ENCODE results near the gene UST. TPM values are rescaled to one million over a fixed set of nuclear protein-coding genes. Genes with fewer than 3 reads are reported as not detected.

UST gene
- total RNA-seq, 2 donors from 2014 or later, result 24.2 to 30.8 TPM

DNA sequence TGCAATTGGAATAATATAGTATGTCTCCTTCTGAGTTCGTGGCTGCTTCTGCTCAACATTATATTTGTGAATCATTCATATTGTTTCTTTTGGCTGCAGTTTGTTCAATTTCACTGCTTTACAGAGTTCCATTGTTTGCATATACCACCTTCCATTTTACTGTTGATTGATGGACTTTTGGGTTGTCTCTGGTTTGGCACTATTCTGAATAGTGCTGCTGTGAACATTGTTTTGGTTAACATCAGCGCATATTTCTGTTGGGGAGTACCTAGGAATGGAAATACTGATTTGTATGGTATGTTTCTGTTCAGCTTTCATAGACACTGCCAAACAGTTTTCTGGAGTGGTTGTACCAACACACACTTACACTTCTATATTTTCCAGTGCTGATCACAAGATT lies 46.9 kb downstream of the UST start:
- Histone ChIP-seq H3K9me3 (no peaks in the 10 kb centered on the region), H3K27me3 (replicated peaks; ENCODE audit: insufficient read depth) (no peaks in the 10 kb centered on the region), H3K36me3 (no peaks in the 10 kb centered on the region), H3K27ac (no peak overlapping the region), H3K4me3 (no peak overlapping the region), H3K4me1 (ENCODE audit: control insufficient read depth in 1 of 2, low read depth in 2 of 2) (peaks cover 2 to 17% of the 10 kb centered on the region in 2 donors)
- no peak for DNase-seq (ENCODE audit: low spot score)
- no peak for ATAC-seq (ENCODE audit: insufficient number of reproducible peaks, low FRiP score, low read depth)
- TF ChIP-seq, protein P1, sequence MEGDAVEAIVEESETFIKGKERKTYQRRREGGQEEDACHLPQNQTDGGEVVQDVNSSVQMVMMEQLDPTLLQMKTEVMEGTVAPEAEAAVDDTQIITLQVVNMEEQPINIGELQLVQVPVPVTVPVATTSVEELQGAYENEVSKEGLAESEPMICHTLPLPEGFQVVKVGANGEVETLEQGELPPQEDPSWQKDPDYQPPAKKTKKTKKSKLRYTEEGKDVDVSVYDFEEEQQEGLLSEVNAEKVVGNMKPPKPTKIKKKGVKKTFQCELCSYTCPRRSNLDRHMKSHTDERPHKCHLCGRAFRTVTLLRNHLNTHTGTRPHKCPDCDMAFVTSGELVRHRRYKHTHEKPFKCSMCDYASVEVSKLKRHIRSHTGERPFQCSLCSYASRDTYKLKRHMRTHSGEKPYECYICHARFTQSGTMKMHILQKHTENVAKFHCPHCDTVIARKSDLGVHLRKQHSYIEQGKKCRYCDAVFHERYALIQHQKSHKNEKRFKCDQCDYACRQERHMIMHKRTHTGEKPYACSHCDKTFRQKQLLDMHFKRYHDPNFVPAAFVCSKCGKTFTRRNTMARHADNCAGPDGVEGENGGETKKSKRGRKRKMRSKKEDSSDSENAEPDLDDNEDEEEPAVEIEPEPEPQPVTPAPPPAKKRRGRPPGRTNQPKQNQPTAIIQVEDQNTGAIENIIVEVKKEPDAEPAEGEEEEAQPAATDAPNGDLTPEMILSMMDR (IDR thresholded peaks at IDR 0.05), result no peak

DNA sequence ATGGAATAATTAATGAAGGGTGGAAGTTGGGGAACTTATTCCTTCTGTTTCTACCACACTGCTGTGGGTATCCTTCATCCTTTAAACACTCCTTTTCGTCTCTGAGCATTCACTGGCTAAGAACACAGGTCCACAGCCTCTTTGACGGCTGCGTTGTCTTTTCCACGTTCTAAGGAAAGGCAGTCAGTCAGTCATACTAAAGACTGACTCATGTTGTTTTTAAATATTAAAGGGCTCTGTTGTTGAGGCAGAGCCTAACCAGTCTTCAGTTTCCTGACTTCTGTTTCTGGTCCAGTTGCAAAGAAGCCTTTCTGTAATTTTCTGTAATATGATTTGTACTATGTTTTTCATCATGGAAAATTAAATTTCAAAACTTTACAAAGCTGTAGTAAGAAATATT lies 48.0 kb downstream of the UST start:
- H3K4me1 ChIP-seq (ENCODE audit: control insufficient read depth in 1 of 2, low read depth in 2 of 2), result peaks cover 2 to 20% of the 10 kb centered on the region in 2 donors

DNA sequence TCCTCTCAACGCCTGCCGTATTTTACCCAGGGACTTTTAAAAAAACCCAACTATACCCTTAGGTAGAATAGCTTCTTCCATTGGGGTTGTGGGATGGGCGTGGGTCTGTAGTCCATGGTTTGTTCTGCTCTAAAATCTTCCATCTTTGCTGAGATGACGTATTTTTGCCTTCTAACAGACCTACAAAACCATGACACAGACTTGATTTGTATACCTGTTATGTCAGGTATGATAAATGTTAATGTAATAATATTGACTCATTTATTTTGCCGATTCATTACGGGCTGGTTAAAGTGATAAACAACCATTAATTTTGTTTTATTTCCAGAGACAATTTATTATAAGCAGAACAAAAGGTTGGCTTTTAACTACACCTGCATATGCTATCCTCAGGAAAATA lies 48.7 kb downstream of the UST start:
- DNase-seq (ENCODE audit: low spot score) (no peak), ATAC-seq (ENCODE audit: insufficient number of reproducible peaks, low FRiP score, low read depth) (no peak)
- Histone ChIP-seq H3K4me3 (no peak overlapping the region), H3K27ac (peak overlapping the region in 1 of 2 donors; percentile 29), H3K36me3 (no peaks in the 10 kb centered on the region), H3K27me3 (replicated peaks; ENCODE audit: insufficient read depth) (no peaks in the 10 kb centered on the region), H3K9me3 (no peaks in the 10 kb centered on the region), H3K4me1 (ENCODE audit: control insufficient read depth in 1 of 2, low read depth in 2 of 2) (peaks cover 10 to 28% of the 10 kb centered on the region in 2 donors)
- TF ChIP-seq, protein P1 (IDR thresholded peaks at IDR 0.05), result no peak

More for the DNA sequence above, 48.0 kb downstream of the UST start:
- TF ChIP-seq, protein P1 (IDR thresholded peaks at IDR 0.05), result no peak
- Histone ChIP-seq H3K4me3 (no peak overlapping the region), H3K36me3 (no peaks in the 10 kb centered on the region), H3K9me3 (no peaks in the 10 kb centered on the region), H3K27me3 (replicated peaks; ENCODE audit: insufficient read depth) (no peaks in the 10 kb centered on the region), H3K27ac (peak overlapping the region in 1 of 2 donors; percentile 29)
- ATAC-seq (ENCODE audit: insufficient number of reproducible peaks, low FRiP score, low read depth), result no peak
- DNase-seq (ENCODE audit: low spot score), result no peak

DNA sequence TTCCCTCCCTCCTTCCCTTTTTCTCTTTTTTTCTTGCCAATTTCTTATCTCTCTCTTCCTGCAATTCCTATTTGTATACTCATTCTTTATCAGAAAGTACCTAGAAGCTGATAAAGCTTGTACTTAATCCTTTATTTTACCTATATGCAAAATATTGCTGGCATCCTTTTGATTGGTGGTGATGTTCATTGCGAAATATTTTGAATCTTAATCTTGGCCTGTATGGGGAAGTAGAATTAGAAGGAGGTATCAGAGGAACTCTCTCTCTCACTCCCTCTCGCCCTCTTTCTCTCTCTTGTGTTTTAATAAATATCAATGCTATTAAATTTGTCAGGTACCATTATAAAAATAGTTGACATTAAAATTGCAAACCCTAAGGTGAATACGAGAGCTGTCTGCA lies 52.8 kb downstream of the UST start:
- TF ChIP-seq, protein P1 (IDR thresholded peaks at IDR 0.05), result no peak
- H3K9me3 ChIP-seq, result no peaks in the 10 kb centered on the region
- H3K36me3 ChIP-seq, result no peaks in the 10 kb centered on the region
- ATAC-seq (ENCODE audit: insufficient number of reproducible peaks, low FRiP score, low read depth), result no peak
- peaks cover 14 to 24% of the 10 kb centered on the region in 2 donors for H3K4me1 ChIP-seq (ENCODE audit: control insufficient read depth in 1 of 2, low read depth in 2 of 2)
- H3K27me3 ChIP-seq (replicated peaks; ENCODE audit: insufficient read depth), result no peaks in the 10 kb centered on the region
- H3K27ac ChIP-seq, result no peak overlapping the region
- H3K4me3 ChIP-seq, result no peak overlapping the region
- no peak for DNase-seq (ENCODE audit: low spot score)

DNA sequence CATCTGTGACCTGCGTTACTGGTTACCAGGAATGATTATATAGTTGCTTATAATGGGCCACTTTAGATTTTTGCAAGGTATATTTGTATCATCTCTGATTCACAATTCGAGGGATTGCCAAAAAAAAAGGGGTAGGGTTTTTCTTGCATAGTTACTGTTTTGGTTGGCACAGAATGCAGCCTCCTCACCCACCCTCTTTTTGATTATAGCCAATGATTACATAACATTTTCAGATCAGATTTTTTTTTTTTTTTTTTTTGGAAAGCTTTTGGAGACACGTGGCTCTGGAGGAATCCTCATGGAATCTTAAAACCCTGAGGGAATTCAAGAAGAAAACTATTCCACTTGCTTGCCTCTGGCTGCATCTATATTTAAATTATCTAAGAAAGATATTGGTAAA lies 53.7 kb downstream of the UST start:
- DNase-seq (ENCODE audit: low spot score) (no peak), ATAC-seq (ENCODE audit: insufficient number of reproducible peaks, low FRiP score, low read depth) (no peak)
- no peak overlapping the region for H3K27ac ChIP-seq
- H3K27me3 ChIP-seq (replicated peaks; ENCODE audit: insufficient read depth), result no peaks in the 10 kb centered on the region
- H3K36me3 ChIP-seq, result no peaks in the 10 kb centered on the region
- no peak overlapping the region for H3K4me3 ChIP-seq
- TF ChIP-seq, protein P1 (IDR thresholded peaks at IDR 0.05), result no peak
- no peaks in the 10 kb centered on the region for H3K9me3 ChIP-seq
- H3K4me1 ChIP-seq (ENCODE audit: control insufficient read depth in 1 of 2, low read depth in 2 of 2), result peaks cover 12 to 18% of the 10 kb centered on the region in 2 donors

Data from thoracic aorta (tissue), 2 donors.